H1 (cell line): ENCODE measurements around the gene CTCF. TPM values are rescaled to one million over a fixed set of nuclear protein-coding genes. Genes with fewer than 3 reads are reported as not detected.

Source experiments
- HDAC2 ChIP-seq, 2 experiments: fragments of 300-600 bp in 1 of 2; sonication (generic) in 1 of 2; IDR thresholded peaks; 2 replicates each; pipeline ENCODE4 v1.6.1; 2011 to 2012; ENCODE audit warnings: low read depth in 2 of 2, low read length in 2 of 2, mild to moderate bottlenecking in 2 of 2, moderate library complexity in 2 of 2, borderline replicate concordance in 1 of 2, inconsistent platforms in 1 of 2
- KDM5A ChIP-seq: fragments of 200-600 bp; IDR thresholded peaks from 2 replicates; pipeline ENCODE4 v1.7.1; 2012; ENCODE audit warnings: mild to moderate bottlenecking, low read length, inconsistent platforms, mixed read lengths
- polyA plus RNA-seq, 7 experiments: library from polyadenylated mRNA; depleted of rRNA in 3 of 7; stranded (reverse) in 5 of 7; unstranded in 2 of 7; fragments of >200 nt in 5 of 7; fragments of 200-250 nt in 2 of 7; gene quantifications; 1 replicate in 5 of 7; 2 replicates in 1 of 7; 4 replicates in 1 of 7; pipeline versions ENCODE4 v1.2.1 to v1.2.3, GENCODE V29; 2011 to 2013; ENCODE audit warnings: missing spikeins in 2 of 7, mixed read lengths in 2 of 7
- total RNA-seq: library from RNA; stranded (reverse); fragmentation: NEBNext Ultra II Directional; extraction: Animal tissue kit (Norgen Biotek cat#: 25700); gene quantifications from 2 replicates; pipeline ENCODE4 v1.2.1, GENCODE V29; 2021

Gene CTCF
- total and polyA plus RNA-seq, 2 of the 8 experiments (the other 6 are each of a cell fraction or from before 2014, with no cell fraction given), result 32.4 to 66.0 TPM

DNA sequence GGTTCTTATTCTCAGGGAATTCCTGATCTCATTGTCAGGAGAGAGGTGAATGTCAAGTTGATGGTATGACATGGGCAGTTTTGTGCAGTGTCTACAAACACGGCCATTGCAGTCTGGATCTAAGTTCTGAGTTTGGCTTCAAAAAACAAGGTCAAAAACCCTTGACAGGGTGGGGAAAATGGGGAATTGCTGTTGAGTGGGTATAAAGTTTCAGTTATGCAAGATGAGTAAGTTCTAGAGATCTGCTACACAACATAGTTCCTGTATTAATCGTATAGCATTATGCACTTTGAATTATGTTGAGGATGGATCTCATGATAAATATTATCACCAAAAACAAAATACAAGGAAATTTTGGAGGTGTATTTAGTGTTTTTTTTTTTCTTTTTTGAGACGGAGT is 46.0 kb downstream of the CTCF start (continued):
- TF ChIP-seq HDAC2 (IDR thresholded peaks at IDR 0.05; ENCODE audit: borderline replicate concordance in 1 of 2, low read depth in 2 of 2, low read length in 2 of 2) (no peak), KDM5A (no peak)
